Naive B cell (primary cell): ENCODE measurements around the gene SEMA3A. TPM values are rescaled to one million over a fixed set of nuclear protein-coding genes. Genes with fewer than 3 reads are reported as not detected.
A peak's percentile ranks its signal among the peaks of the same experiment; 100 is the strongest.

Experiments
- ATAC-seq, 2 donors: fragments of 150-1000 bp; cut with Tn5 transposase; 2 replicates each; pipeline ENCODE4 v1.10.0; 2021; ENCODE audit warnings: low read depth in 2 of 2, mild to moderate bottlenecking in 2 of 2, moderate library complexity in 2 of 2
- DNase-seq: peaks from one replicate; pipeline ENCODE4 v3.0.0; 2022
- H3K27ac Mint-ChIP-seq, 6 donors: one replicate each; pipeline ENCODE4 v1.8.0; 2020 to 2022; ENCODE audit warnings: mild to moderate bottlenecking in 6 of 6, mixed read lengths in 6 of 6, moderate library complexity in 5 of 6, inconsistent platforms in 2 of 6
- H3K27me3 Mint-ChIP-seq, 3 donors: one replicate each; pipeline ENCODE4 v1.8.0; 2021 to 2022; ENCODE audit warnings: mixed read lengths in 3 of 3, mild to moderate bottlenecking in 1 of 3
- H3K36me3 Mint-ChIP-seq, 2 donors: one replicate each; pipeline ENCODE4 v1.8.0; 2020 to 2022; ENCODE audit warnings: mixed read lengths in 2 of 2, inconsistent platforms in 1 of 2, mild to moderate bottlenecking in 1 of 2
- H3K4me1 Mint-ChIP-seq, 3 donors: one replicate each; pipeline ENCODE4 v1.8.0; 2020 to 2022; ENCODE audit warnings: mixed read lengths in 3 of 3, inconsistent platforms in 1 of 3, mild to moderate bottlenecking in 1 of 3, moderate library complexity in 1 of 3
- H3K4me3 Mint-ChIP-seq, 8 donors: one replicate each; pipeline ENCODE4 v1.8.0; 2020 to 2022; ENCODE audit warnings: mild to moderate bottlenecking in 8 of 8, mixed read lengths in 8 of 8, moderate library complexity in 8 of 8, inconsistent platforms in 2 of 8
- H3K9me3 Mint-ChIP-seq, 7 donors: one replicate each; pipeline ENCODE4 v1.8.0; 2020 to 2022; ENCODE audit warnings: mixed read lengths in 7 of 7, mild to moderate bottlenecking in 5 of 7, inconsistent platforms in 2 of 7, moderate library complexity in 1 of 7
- polyA plus RNA-seq, 6 donors: library from polyadenylated mRNA; unstranded; fragments of 300-500 nt; fragmentation: Illumina TruSeq; gene quantifications; one replicate each; pipeline ENCODE4 v1.2.3, GENCODE V29; 2021; ENCODE audit warnings: low read depth in 6 of 6

Gene SEMA3A
- polyA plus RNA-seq, 6 donors from 2014 or later, result not detected

DNA sequence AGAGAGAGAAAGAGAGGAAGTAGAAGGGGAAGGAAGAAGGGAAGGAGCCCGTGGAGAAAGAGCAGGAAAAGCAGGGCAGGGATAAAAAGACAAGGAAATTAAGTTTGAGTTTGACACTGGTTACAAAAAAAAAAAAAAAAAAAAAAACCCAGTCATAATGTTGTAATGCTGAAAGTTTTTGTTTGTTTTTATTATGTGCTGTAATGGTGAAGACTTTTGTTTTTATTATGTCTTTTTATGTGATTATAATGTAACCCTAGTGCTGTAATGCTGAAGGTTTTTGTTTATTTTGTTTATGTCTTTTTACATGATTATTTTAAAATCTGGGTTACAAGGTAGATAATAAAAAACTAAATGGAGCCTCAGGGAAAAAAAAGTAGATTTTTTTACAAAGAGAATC is 184.8 kb downstream of the SEMA3A start:
- H3K27me3 Mint-ChIP-seq, result no peaks in the 10 kb centered on the region
- no peak for ATAC-seq

DNA sequence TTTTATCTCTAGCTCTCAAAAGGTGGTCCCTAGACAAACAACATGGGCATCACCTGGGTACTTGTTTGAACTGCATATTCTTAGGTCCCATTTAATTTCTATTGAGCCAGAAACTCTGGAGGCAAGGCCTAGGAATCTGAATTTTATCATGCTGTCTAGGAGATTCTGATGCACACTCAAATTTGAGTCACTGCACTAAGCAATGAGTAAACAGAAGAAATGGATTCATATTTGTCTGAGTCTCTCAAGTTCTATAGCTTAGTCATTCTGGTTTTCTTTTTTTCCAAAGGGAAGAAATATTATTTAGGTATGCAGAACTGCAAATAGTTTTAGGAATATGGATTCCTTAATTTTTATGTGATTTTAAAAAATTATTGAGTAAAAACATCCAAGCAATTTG is 185.5 kb downstream of the SEMA3A start:
- H3K9me3 Mint-ChIP-seq, result peaks cover 0 to 4% (median 0%) of the 10 kb centered on the region in 7 donors
- ATAC-seq (no peak), DNase-seq (no peak)
- no peaks in the 10 kb centered on the region for H3K36me3 Mint-ChIP-seq
- no peaks in the 10 kb centered on the region for H3K27me3 Mint-ChIP-seq
- no peak overlapping the region for H3K27ac Mint-ChIP-seq
- no peaks in the 10 kb centered on the region for H3K4me1 Mint-ChIP-seq
- no peak overlapping the region for H3K4me3 Mint-ChIP-seq

More for the DNA sequence above, 184.8 kb downstream of the SEMA3A start:
- Mint-ChIP-seq H3K36me3 (no peaks in the 10 kb centered on the region), H3K4me1 (no peaks in the 10 kb centered on the region), H3K9me3 (peaks cover 0 to 4% (median 0%) of the 10 kb centered on the region in 7 donors), H3K4me3 (no peak overlapping the region), H3K27ac (no peak overlapping the region)
- no peak for DNase-seq

DNA sequence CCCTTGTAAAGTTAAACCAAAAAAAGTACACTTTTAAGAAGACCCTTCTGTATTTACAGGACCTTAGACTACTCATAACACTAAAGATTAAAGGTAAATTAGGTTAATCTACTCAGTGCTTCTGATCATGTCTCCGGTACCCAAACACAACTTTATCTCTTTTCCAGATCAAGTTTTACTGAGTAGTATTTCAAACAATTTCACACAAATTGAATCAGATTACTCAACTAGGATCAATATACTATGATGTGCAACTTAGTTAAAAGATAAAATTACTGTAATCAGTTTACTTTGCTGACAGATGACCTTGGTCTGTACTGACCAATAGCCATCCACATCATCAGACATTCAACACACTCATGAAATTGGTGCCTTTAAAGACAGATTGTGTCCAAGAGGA is 191.4 kb downstream of the SEMA3A start:
- DNase-seq (no peak), ATAC-seq (no peak)
- H3K4me3 Mint-ChIP-seq, result no peak overlapping the region
- no peaks in the 10 kb centered on the region for H3K27me3 Mint-ChIP-seq
- no peaks in the 10 kb centered on the region for H3K36me3 Mint-ChIP-seq
- no peak overlapping the region for H3K27ac Mint-ChIP-seq
- H3K9me3 Mint-ChIP-seq, result no peaks in the 10 kb centered on the region
- no peaks in the 10 kb centered on the region for H3K4me1 Mint-ChIP-seq

DNA sequence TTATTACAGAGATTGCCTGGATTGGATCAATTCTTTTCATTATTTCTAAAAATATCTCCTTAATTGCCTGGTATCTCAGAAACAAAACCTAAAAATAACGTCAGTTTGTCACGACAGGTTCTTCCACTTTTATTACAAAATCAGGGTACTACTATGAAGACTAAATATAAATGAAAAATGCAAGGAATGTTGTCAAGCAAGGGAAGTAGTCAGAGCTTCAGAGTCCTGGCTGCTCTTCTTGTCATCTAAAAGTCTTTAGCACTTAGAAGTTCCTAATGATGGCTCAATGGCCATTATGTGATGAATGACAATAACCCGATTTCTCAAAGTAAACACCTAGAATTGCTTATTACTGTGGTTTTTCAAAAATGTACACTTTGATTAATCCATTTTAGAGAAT is 192.2 kb downstream of the SEMA3A start:
- Mint-ChIP-seq H3K4me1 (no peaks in the 10 kb centered on the region), H3K27ac (no peak overlapping the region), H3K4me3 (no peak overlapping the region), H3K9me3 (no peaks in the 10 kb centered on the region), H3K36me3 (no peaks in the 10 kb centered on the region), H3K27me3 (no peaks in the 10 kb centered on the region)
- DNase-seq (no peak), ATAC-seq (no peak)

DNA sequence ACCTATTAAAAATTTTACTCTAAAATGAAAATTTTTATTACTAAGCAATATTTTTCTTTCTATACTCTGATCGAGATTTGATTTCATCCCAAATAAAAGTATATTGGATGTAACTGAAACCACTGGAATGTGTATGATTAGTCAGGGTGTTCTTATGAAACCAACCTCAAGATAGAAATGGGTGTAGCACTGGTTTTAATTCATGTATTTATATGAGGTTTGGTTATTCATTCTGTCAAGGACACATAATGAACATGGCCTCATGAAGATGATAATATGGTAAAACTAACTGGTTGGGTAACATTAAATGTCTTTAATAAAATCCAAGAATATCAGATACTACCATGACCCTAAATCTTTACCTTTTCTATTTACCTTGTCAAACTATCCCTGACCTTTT is 197.7 kb downstream of the SEMA3A start:
- no peak for ATAC-seq
- H3K4me3 Mint-ChIP-seq, result no peak overlapping the region
- no peaks in the 10 kb centered on the region for H3K27me3 Mint-ChIP-seq
- DNase-seq, result no peak
- no peaks in the 10 kb centered on the region for H3K36me3 Mint-ChIP-seq
- no peaks in the 10 kb centered on the region for H3K4me1 Mint-ChIP-seq
- no peak overlapping the region for H3K27ac Mint-ChIP-seq
- H3K9me3 Mint-ChIP-seq, result peaks cover 0 to 4% (median 0%) of the 10 kb centered on the region in 7 donors

DNA sequence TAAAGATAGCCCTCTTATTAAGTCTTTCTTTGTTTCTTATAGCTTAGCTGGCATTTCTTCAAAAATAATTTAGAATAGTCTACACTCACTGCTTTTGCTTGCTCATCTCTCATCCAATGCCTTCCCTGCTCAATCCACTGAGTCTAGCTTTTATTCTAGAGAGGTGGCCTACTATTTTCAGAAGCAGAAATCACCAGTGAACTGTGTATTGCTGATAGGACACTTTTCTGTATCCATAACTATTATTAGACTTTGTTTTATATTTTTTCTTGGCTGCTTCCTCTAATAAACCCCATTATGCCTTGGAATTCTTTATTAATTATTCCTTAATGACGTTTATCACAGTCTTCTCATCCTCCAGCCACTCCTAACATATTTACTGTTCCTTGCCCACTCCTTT is 206.8 kb downstream of the SEMA3A start:
- H3K36me3 Mint-ChIP-seq, result no peaks in the 10 kb centered on the region
- peaks cover 0 to 4% (median 0%) of the 10 kb centered on the region in 7 donors for H3K9me3 Mint-ChIP-seq
- no peak overlapping the region for H3K27ac Mint-ChIP-seq
- DNase-seq (no peak), ATAC-seq (no peak)
- H3K4me3 Mint-ChIP-seq, result peak overlapping the region in 1 of 8 donors; percentile 79
- no peaks in the 10 kb centered on the region for H3K27me3 Mint-ChIP-seq
- no peaks in the 10 kb centered on the region for H3K4me1 Mint-ChIP-seq

DNA sequence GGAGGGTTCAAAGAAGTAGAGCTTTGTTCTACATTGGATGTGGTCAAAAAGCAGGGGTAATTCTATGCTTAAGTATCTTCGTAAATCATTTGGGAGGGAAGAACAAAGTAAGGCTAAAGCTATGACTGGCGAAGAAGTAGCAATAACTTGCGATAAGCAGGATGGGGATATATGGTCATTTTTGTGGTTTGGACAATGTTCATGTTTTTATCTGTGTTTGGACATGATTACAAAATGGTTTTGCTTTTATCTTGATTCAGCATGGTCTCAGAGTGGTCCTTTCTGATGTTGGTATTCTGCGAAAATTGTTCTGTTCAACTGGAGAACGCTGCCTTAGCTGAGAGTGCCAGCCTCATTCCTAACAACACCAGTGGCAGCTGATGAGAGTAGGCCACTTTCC is 208.8 kb downstream of the SEMA3A start:
- Mint-ChIP-seq H3K27ac (no peak overlapping the region), H3K4me1 (no peaks in the 10 kb centered on the region), H3K4me3 (no peak overlapping the region), H3K9me3 (no peaks in the 10 kb centered on the region), H3K36me3 (no peaks in the 10 kb centered on the region), H3K27me3 (no peaks in the 10 kb centered on the region)
- no peak for DNase-seq
- no peak for ATAC-seq

DNA sequence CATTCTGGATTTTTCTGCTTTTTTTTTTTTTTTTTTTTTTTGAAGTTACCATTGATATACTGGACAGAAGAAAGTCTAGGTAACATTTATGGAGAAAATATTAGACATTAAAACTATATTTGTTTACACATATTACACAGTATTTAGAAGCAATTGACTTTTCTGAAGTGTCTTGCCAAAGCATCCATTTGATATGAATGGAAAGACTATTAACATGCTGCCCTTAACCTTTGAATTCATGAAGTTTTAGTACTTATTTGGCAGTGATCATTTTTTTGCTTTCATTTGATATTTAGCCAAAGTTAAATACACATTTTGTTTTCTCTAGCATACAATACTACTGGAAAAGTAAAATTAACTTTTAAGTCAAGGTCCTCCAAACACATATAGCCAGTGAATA is 210.0 kb downstream of the SEMA3A start:
- no peaks in the 10 kb centered on the region for H3K36me3 Mint-ChIP-seq
- H3K27ac Mint-ChIP-seq, result no peak overlapping the region
- no peaks in the 10 kb centered on the region for H3K9me3 Mint-ChIP-seq
- no peaks in the 10 kb centered on the region for H3K4me1 Mint-ChIP-seq
- H3K4me3 Mint-ChIP-seq, result no peak overlapping the region
- DNase-seq, result no peak
- no peak for ATAC-seq
- no peaks in the 10 kb centered on the region for H3K27me3 Mint-ChIP-seq

DNA sequence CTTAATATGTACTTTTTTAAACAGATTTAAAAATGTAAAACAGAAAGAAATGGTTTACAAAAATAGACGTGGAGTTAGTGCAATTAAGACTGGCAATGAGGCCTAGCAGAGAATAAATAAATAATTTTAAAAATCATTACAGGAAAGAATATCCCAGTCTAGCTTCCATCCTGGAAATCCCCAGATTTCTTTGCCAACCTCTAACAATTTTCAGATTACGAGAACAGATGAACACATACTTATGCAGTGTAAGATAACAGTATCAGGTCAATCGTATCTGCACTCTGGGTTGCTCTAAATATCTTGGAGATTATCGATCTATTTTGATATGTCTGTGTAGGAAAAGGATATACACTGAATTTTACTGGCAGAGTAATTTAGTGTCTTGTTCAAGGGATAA is 210.5 kb downstream of the SEMA3A start:
- H3K4me1 Mint-ChIP-seq, result no peaks in the 10 kb centered on the region
- H3K36me3 Mint-ChIP-seq, result no peaks in the 10 kb centered on the region
- H3K27me3 Mint-ChIP-seq, result no peaks in the 10 kb centered on the region
- no peaks in the 10 kb centered on the region for H3K9me3 Mint-ChIP-seq
- H3K4me3 Mint-ChIP-seq, result no peak overlapping the region
- H3K27ac Mint-ChIP-seq, result no peak overlapping the region
- ATAC-seq, result no peak
- no peak for DNase-seq

DNA sequence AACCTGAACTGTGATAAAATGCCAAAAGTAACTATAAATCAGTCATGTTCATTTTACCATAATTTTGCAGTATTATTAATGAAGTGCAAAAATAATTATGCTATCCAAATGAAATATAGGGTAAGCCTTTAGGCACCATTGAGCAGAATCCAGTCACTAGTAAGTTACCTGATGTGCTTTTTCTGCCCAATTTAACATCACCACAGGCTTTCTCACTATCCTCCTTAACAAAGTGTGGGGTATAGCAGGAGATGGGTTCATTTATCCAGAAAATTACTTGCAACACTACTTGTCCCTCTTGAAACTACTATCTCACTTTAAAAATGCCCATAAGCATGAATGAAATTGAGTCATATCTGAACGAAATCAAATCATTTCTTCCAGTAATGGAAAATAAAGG is 211.0 kb downstream of the SEMA3A start:
- Mint-ChIP-seq H3K4me3 (no peak overlapping the region), H3K4me1 (no peaks in the 10 kb centered on the region), H3K36me3 (no peaks in the 10 kb centered on the region), H3K27me3 (no peaks in the 10 kb centered on the region), H3K9me3 (no peaks in the 10 kb centered on the region), H3K27ac (no peak overlapping the region)
- ATAC-seq (no peak), DNase-seq (no peak)

DNA sequence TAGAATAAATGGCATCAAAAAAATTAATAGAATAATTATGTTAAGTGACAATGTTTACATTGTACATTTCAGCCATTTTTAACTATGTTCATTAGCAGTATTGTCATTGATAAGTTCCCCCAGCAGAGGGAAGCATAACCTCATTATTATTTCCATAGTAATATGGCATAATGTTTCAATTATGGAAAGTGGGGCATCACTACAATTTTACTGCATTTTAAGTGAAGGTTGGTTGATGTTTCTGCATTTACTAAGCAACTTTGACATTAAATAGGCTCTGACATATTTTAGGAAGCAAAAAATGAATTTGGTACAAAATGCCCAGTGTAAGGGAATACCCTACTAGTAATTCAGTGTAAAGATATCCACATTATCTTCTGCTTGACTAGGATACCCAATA is 218.3 kb downstream of the SEMA3A start:
- Mint-ChIP-seq H3K9me3 (no peaks in the 10 kb centered on the region), H3K36me3 (no peaks in the 10 kb centered on the region), H3K27me3 (no peaks in the 10 kb centered on the region), H3K27ac (no peak overlapping the region), H3K4me1 (no peaks in the 10 kb centered on the region), H3K4me3 (no peak overlapping the region)
- no peak for ATAC-seq
- peak; percentile 6 for DNase-seq

DNA sequence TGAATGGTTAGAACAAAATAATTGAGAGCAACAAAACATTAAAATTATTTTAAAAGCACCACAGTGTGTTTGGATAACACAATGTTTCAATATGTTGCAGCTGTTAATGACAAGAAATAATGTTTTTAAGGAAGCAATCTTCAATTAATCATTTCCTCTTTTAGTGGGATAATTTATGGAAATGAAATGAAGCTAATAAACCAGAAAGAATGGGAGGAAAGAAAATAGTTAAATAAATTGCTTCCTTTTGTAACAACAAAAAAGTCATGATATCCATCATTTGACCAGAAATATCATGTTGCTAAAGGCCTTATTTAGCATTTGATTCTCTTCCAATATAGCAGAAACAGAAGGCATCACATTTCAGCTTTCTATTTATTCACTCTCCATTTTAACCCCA is 224.5 kb downstream of the SEMA3A start:
- Mint-ChIP-seq H3K4me1 (no peaks in the 10 kb centered on the region), H3K27ac (no peak overlapping the region)

DNA sequence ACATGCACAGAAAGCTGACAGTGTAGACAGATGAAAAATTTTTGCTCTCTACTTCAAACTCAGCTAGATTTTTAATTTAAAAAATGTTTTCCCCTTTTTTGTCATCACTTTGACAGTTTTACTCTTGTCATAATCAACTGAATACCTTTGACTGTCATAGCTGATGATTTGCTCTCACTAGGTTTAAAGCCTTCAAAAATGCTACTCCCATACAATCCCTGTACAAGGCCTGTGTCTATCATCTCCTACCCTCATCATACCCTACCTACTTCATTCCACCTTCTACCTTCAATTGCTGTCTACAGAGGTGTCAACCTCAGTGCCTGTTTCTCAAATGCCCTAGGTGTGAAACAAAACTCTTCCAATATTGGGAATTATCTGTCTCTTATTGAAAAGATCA is 230.3 kb downstream of the SEMA3A start:
- H3K9me3 Mint-ChIP-seq, result no peaks in the 10 kb centered on the region
- no peaks in the 10 kb centered on the region for H3K36me3 Mint-ChIP-seq
- H3K27me3 Mint-ChIP-seq, result no peaks in the 10 kb centered on the region
- H3K4me1 Mint-ChIP-seq, result no peaks in the 10 kb centered on the region
- ATAC-seq (no peak), DNase-seq (no peak)
- no peak overlapping the region for H3K4me3 Mint-ChIP-seq
- no peak overlapping the region for H3K27ac Mint-ChIP-seq

More for the DNA sequence above, 224.5 kb downstream of the SEMA3A start:
- Mint-ChIP-seq H3K9me3 (no peaks in the 10 kb centered on the region), H3K36me3 (no peaks in the 10 kb centered on the region), H3K4me3 (no peak overlapping the region), H3K27me3 (no peaks in the 10 kb centered on the region)
- DNase-seq (no peak), ATAC-seq (no peak)

DNA sequence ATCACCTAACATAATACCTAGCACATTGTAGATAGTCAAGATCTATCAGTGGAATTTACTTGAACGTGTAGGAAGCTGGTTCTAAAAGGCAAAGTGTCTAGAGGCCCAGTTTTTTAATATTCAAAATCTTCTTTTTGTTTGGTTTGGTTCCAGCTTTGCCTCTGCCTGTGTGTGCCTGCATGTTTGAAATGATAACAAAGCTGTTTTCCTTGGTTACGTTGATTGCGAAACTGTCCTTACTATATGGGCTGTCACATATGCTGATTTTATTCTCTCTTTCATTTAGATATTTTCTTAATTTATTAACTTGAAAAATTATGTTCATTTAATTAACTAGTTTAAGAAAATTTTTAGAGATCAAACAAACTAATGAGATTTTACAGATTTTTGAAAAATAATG is 237.3 kb downstream of the SEMA3A start:
- no peak overlapping the region for H3K27ac Mint-ChIP-seq
- ATAC-seq, result no peak
- H3K4me3 Mint-ChIP-seq, result no peak overlapping the region
- peaks cover 0 to 4% (median 0%) of the 10 kb centered on the region in 7 donors for H3K9me3 Mint-ChIP-seq
- no peaks in the 10 kb centered on the region for H3K27me3 Mint-ChIP-seq
- no peaks in the 10 kb centered on the region for H3K4me1 Mint-ChIP-seq
- no peaks in the 10 kb centered on the region for H3K36me3 Mint-ChIP-seq
- no peak for DNase-seq

DNA sequence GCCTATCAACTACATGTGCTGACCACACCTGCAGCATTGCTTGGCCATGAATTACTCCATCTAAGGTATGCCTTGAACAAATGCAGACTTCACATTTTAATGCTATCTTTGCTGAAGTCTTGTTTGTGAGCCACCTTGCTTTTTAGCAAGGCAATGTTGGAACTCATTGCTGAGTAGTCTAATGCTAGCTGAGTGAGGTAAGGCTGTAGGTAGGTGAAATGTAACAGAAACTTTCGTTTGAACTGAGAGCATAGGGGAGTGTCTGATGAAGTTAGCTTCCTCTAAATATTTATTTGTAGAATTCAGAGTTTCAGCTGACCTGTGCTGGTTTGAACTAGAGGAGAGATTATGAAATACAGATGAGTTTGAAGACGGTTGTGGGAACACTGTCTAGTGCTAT is 238.5 kb downstream of the SEMA3A start:
- ATAC-seq, result no peak
- no peak overlapping the region for H3K4me3 Mint-ChIP-seq
- no peak for DNase-seq
- H3K4me1 Mint-ChIP-seq, result no peaks in the 10 kb centered on the region
- no peaks in the 10 kb centered on the region for H3K27me3 Mint-ChIP-seq
- H3K27ac Mint-ChIP-seq, result no peak overlapping the region
- no peaks in the 10 kb centered on the region for H3K36me3 Mint-ChIP-seq
- H3K9me3 Mint-ChIP-seq, result peaks cover 0 to 4% (median 0%) of the 10 kb centered on the region in 7 donors
